ENCODE data around the gene CCDC148.

DNA sequence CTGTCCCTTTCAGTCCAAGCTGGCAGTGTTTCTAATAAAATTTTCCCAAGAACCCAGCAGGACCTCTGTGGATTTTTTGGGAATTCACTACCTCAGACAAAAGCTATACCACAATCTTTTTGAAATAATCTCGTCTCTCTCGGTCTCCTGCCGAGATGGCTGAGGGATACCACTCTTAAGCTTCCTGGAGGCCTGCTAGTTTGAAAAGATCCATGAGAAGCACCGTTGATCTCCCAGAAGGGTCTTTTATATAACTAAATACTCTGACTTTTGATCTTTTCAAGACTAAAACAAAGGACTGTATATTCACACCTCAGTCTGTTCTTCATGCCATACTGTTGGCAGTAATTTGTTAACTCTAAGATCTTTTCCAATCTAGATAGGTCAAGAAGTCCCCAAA is 213.2 kb downstream of the CCDC148 start:
- TF ChIP-seq ZNF311 (tag by site-specific recombination; IDR thresholded peaks at IDR 0.05; ENCODE audit: borderline replicate concordance) (no peak), ZNF548 (tag by site-specific recombination; IDR thresholded peaks at IDR 0.05) (no peak), ZNF24 (tag by site-specific recombination; IDR thresholded peaks at IDR 0.05) (no peak), REPIN1 (tag by site-specific recombination; IDR thresholded peaks at IDR 0.05; ENCODE audit: low read depth) (no peak), ZNF175 (tag by site-specific recombination; IDR thresholded peaks at IDR 0.05) (no peak), MEIS1 (CRISPR knock-in tag; IDR thresholded peaks at IDR 0.05; ENCODE audit: borderline replicate concordance) (no peak), ZNF335 (tag by site-specific recombination; conservative IDR thresholded peaks at IDR 0.05) (no peak)
- TF ChIP-seq, protein P1, sequence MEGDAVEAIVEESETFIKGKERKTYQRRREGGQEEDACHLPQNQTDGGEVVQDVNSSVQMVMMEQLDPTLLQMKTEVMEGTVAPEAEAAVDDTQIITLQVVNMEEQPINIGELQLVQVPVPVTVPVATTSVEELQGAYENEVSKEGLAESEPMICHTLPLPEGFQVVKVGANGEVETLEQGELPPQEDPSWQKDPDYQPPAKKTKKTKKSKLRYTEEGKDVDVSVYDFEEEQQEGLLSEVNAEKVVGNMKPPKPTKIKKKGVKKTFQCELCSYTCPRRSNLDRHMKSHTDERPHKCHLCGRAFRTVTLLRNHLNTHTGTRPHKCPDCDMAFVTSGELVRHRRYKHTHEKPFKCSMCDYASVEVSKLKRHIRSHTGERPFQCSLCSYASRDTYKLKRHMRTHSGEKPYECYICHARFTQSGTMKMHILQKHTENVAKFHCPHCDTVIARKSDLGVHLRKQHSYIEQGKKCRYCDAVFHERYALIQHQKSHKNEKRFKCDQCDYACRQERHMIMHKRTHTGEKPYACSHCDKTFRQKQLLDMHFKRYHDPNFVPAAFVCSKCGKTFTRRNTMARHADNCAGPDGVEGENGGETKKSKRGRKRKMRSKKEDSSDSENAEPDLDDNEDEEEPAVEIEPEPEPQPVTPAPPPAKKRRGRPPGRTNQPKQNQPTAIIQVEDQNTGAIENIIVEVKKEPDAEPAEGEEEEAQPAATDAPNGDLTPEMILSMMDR (tag by site-specific recombination; IDR thresholded peaks at IDR 0.05) = no peak
- TF ChIP-seq, protein P2, sequence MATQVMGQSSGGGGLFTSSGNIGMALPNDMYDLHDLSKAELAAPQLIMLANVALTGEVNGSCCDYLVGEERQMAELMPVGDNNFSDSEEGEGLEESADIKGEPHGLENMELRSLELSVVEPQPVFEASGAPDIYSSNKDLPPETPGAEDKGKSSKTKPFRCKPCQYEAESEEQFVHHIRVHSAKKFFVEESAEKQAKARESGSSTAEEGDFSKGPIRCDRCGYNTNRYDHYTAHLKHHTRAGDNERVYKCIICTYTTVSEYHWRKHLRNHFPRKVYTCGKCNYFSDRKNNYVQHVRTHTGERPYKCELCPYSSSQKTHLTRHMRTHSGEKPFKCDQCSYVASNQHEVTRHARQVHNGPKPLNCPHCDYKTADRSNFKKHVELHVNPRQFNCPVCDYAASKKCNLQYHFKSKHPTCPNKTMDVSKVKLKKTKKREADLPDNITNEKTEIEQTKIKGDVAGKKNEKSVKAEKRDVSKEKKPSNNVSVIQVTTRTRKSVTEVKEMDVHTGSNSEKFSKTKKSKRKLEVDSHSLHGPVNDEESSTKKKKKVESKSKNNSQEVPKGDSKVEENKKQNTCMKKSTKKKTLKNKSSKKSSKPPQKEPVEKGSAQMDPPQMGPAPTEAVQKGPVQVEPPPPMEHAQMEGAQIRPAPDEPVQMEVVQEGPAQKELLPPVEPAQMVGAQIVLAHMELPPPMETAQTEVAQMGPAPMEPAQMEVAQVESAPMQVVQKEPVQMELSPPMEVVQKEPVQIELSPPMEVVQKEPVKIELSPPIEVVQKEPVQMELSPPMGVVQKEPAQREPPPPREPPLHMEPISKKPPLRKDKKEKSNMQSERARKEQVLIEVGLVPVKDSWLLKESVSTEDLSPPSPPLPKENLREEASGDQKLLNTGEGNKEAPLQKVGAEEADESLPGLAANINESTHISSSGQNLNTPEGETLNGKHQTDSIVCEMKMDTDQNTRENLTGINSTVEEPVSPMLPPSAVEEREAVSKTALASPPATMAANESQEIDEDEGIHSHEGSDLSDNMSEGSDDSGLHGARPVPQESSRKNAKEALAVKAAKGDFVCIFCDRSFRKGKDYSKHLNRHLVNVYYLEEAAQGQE (tag by site-specific recombination; IDR thresholded peaks at IDR 0.05) = no peak
- TF ChIP-seq, protein P3, sequence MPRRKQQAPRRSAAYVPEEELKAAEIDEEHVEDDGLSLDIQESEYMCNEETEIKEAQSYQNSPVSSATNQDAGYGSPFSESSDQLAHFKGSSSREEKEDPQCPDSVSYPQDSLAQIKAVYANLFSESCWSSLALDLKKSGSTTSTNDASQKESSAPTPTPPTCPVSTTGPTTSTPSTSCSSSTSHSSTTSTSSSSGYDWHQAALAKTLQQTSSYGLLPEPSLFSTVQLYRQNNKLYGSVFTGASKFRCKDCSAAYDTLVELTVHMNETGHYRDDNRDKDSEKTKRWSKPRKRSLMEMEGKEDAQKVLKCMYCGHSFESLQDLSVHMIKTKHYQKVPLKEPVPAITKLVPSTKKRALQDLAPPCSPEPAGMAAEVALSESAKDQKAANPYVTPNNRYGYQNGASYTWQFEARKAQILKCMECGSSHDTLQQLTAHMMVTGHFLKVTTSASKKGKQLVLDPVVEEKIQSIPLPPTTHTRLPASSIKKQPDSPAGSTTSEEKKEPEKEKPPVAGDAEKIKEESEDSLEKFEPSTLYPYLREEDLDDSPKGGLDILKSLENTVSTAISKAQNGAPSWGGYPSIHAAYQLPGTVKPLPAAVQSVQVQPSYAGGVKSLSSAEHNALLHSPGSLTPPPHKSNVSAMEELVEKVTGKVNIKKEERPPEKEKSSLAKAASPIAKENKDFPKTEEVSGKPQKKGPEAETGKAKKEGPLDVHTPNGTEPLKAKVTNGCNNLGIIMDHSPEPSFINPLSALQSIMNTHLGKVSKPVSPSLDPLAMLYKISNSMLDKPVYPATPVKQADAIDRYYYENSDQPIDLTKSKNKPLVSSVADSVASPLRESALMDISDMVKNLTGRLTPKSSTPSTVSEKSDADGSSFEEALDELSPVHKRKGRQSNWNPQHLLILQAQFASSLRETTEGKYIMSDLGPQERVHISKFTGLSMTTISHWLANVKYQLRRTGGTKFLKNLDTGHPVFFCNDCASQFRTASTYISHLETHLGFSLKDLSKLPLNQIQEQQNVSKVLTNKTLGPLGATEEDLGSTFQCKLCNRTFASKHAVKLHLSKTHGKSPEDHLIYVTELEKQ (tag by site-specific recombination; IDR thresholded peaks at IDR 0.05; ENCODE audit: borderline replicate concordance) = no peak
